ENCODE data around the gene DDAH1.
"Not testable (repeated sequence)": the region's sequence is repeated elsewhere in the genome, so short reads cannot be mapped to it uniquely, and the experiment has no call there.

DDAH1 gene

DNA sequence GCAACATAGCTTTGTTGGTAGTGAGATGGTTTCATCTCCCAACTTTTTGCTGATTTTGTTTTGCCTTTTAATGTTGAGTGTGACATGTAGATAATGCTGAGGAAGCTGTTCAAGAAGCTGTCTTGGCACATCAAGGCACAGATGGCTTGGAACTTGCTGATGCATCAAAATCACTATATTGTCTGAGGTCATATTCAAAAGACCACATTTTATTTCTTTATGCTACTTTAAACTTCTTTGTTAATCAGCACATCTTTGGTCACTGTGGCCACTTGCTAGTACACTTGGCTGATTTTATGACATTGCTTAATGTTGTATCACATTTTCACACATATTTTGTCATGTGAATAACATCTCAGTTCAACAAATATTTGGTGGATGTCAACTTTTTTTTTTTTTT is 101.4 kb downstream of the DDAH1 start:
- in situ Hi-C loops (cut with HindIII; ENCODE audit: low sequenced_read_pairs): no loop called here

DNA sequence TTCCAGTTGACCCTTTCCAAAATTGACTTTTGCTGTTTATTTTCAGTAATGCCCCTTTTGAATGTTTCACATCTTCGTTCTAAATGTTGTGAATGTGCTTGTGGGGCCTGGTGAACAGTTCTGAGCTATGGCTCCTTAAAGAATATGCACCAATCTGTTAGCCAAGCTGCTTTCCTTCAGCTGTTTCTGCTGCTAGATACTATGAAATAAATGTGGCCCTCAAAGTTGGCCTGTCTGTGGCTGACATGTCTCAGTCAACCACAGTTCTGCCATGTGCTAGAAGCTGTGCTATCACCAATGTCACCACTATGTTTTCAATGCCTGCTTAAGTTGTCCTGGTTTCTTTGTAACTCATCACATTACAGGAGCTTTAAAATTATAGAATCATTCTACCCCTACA is 101.9 kb downstream of the DDAH1 start:
- in situ Hi-C loops (cut with HindIII; ENCODE audit: low sequenced_read_pairs): no loop called here

DNA sequence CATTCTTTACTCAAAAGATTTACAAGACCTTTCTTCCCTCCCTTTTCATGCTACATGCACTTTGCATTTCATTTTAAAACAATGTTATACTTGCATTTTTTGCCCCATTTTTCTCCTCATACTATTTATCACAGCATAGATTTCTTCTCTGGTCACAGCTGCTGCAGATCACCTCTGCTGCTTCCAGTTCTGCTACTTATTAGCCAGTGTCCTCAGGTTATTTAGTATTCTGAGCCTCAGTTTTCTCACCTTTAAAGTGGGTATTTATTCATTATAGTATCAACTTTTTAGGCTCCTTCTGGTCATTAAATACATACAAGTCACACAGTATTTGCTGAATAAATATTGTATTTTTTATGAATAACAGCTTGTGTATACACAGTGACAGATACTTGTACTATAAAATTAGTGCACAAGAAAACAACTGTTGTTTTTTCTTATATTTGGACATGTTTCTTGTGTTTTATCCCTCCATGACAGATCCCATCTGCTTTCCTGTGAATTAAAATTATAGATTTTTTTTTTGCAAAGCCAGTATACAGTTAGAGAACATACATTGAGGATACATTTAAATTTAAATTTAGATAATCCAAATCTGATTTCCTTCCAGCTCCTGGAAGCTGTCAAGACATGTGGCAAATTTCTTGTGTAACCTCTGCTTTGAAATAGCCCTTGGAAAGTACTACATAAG is 103.2 kb downstream of the DDAH1 start:
- in situ Hi-C loops (cut with HindIII; ENCODE audit: low sequenced_read_pairs): no loop called here

DNA sequence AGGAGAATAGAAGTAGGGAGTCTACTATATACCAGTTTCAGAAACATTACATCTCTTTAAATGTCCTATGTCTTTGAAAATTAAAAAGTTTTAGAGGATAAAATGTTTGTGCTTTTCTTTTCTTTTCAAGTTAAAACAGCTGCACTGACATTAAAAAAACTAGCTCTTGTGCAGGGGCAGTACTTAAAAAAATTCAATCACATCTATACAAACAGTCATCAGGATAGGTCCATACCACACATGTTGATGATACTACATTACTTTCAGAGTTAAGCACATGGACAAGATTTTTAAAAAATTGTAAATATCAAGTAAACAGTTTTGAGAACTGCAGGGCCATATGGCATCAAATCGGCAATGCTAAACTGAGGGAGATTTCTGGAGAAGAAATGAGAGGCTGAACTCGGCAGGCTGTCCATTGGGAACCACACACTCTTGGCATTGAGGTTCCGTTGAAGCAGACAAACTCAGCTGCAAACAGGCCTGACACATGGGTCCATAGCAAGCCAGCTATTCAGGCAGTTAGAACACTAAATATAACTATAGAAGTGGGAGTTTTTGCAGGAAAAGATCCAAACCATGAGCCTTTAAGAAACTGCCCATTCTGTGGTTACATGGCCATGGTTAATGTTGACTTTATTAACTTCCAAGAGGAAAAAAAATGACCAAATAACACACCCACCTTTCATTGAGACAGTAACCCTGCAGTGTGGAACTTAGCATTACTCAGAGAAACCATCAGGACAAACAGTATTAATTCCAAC is 104.0 kb downstream of the DDAH1 start:
- in situ Hi-C loops (cut with HindIII; ENCODE audit: low sequenced_read_pairs): no loop called here

DNA sequence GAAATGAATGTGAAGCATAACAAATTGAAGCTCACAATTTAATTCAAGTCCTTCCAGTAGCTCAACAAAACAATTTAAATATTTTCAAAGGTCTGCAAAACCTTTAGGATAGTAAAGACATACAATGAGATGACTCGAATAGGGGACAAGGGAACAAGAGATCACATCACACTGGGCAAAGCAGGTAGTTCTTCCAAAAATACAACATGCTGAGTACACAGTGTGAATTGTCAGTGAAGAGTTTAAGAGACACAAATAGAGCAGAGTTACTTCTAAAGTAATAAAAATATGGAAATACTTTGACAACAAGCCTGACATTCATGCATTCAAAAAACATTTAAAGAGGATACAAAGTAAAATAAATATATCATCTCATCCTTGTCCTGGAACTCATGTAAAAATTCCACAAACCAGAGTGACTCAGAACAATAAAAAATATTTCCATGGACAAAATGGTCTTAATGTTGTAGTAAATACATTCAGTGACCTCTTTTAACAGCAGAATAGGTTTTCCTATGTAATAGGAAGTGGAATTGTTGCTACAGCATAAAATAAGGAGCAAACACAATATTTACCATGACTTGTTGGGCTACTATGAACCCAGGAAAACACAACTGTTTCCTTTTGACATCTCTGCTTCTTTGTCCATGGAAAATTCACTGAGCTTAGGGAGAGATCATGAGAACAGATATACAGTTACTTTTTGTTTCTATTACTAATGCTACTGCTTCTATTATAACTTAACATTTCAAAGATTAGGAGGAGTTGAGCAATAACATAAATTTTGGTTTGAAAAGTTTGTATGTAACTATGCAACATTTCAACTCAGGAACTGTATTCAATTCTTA is 104.9 kb downstream of the DDAH1 start:
- in situ Hi-C loops (cut with HindIII; ENCODE audit: low sequenced_read_pairs): no loop called here

DNA sequence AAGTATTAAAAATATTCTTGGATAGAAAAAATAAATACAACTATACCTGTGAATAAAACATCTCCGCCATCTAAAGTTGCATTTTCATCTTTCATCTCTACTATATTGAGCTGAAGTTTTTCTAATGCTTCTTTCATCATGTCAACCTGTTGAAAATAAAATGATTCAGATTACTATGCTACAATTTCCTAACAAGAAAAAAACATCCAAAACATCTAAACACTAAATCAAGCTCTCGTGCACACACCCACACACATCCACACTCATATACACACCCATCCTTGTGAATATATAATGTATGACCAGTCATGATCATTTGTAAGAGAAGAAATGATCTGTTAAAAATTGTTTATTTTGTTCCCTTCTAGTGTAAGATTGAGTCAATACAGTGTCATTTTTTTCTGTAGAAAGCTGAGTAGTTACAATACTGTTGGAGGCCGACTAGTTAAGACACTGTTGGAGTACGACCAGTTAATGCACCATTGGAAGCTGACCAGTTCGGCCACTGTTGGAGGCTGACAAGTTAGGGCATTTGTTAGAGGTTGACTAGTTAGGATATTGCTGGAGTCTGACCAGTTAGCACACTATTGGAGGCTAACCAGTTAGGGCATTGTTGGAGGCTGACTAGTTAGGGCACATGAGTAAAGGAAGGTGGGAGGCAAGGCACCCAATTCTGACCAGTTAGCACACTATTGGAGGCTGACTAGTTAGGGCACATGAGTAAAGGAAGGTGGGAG is 106.1 kb downstream of the DDAH1 start:
- in situ Hi-C loops (cut with HindIII; ENCODE audit: low sequenced_read_pairs): no loop called here

DNA sequence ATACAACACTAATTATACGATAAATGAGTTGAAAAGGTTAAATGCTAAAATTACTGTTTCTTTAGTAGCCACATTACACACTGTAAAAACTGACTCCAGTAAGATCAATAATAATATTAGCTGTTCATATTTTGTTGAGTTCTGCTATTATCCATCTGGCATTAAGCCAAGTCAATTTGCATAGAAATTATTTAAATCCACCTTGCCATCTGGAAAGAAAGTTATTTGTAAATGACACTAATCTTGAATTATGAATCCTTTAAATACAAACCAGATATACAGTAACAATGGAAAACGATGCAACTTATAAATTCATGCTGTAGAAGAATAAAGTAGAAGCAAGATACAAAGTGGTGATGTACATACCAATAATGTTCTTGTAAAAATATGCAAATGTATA is 107.1 kb downstream of the DDAH1 start:
- in situ Hi-C loops (cut with HindIII; ENCODE audit: low sequenced_read_pairs): no loop called here

DNA sequence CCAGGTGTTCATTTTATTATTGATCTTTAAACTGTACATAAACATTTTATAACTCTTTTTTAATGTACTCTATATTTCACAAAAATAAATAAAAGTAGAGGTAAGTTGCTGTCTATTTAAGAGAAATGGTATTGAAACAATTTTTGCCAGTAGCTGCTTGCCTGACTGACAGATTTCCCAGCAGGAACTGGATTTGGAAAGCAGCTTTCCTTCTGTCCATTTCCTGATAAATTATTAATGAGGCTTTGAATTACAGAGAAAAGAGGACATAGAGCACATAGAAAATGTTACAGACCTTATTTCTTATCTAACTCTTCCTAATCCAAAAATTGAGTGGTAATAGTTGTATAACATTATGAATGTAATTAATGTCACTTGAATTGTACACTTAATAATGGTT is 108.8 kb downstream of the DDAH1 start:
- in situ Hi-C loops (cut with HindIII; ENCODE audit: low sequenced_read_pairs): no loop called here

DNA sequence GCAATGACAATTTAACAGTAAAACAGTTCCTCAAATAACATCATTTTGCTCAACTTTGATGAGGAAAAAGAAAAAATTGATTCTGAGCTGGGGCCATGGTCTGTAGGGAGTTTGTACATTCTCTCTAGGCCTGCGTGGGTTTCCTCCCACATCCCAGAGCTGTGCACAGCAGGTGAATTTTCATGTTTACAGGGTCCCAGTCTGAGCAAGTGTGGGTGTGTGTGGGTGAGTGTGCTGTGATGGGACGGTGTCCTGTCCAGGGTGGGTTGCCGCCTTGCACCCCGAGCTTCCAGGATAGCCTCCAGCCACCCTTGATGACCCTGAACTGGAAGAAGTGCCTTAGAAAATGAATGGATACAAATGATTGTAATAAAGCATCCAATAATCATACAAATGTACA is 112.9 kb downstream of the DDAH1 start:
- in situ Hi-C loops (cut with HindIII; ENCODE audit: low sequenced_read_pairs): no loop called here

DNA sequence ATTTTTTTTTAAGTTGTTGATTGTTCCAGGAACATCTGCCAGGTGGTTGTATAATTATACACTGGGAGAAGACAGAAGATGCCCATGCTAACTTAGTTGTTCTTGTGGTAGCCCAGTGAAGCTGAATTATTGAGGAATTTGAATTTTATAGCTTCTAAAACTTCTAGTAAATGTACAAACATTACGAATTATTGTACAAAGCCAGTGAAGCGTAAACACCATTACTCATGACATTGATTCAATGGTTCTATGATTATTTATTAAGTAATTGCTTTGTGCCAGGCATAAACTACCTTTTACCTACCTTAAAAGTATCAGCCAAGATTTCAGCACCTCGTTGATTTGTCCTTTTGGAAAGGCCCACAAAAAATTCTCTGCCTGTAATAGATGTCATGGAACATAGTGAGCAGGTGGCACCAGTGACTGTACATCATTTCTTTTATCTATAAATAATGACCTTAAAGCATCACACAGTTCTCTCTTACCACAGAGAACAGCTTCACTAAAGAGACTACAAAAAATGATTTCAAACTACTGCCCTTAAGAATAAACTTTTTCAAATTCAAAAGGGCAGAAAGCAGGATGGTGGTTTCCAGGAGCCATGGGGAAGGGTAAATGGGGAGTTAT is 113.6 kb downstream of the DDAH1 start:
- in situ Hi-C loops (cut with HindIII; ENCODE audit: low sequenced_read_pairs): no loop called here

DNA sequence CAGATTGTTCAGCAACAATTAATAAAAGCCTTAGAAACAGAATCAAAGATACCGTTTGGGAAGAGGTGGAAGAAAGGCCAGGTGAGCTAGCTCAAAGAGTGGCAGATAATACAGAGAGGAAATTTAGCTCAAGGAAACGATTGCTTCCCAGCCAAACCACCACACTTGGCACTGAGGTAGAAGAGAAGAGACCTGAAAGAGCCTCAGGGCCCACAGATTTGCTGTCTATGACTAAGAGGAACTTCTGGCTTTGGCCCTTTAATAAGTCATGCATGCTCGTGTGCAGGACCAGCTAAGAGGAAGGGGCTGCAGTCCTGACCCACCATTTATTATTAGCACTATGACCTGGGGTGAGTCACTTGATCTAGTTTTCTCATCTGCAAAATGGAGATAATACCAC is 115.7 kb downstream of the DDAH1 start:
- in situ Hi-C loops (cut with HindIII; ENCODE audit: low sequenced_read_pairs): no loop called here

DNA sequence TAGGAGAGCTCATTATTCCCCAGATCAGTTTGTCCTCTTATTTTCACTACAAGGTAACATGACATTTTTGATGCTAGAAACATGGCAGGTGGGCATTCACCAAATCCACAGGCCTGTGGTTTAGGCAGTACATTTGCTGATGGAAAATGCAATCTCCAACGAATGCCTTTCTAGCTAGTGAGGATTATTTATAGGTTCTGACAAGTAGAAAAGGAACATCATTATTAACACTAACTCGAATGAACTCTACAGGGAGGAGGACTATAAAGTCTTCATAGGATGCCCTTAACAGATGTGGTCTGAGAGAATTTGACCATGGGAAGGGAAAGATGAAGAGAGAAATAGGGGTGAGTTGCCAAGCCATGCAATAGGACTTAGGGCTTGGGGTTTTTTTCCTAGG is 117.1 kb downstream of the DDAH1 start:
- in situ Hi-C loops (cut with HindIII; ENCODE audit: low sequenced_read_pairs): no loop called here

DNA sequence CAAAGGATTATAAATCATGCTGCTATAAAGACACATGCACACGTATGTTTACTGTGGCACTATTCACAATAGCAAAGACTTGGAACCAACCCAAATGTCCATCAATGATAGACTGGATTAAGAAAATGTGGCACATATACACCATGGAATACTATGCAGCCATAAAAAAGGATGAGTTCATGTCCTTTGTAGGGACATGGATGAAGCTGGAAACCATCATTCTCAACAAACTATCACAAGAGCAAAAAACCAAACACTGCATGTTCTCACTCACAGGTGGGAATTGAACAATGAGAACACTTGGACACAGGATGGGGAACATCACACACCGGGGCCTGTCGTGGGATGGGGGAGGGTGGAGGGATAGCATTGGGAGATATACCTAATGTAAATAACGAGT is 117.7 kb downstream of the DDAH1 start:
- in situ Hi-C loops (cut with HindIII; ENCODE audit: low sequenced_read_pairs): not testable (repeated sequence)

DNA sequence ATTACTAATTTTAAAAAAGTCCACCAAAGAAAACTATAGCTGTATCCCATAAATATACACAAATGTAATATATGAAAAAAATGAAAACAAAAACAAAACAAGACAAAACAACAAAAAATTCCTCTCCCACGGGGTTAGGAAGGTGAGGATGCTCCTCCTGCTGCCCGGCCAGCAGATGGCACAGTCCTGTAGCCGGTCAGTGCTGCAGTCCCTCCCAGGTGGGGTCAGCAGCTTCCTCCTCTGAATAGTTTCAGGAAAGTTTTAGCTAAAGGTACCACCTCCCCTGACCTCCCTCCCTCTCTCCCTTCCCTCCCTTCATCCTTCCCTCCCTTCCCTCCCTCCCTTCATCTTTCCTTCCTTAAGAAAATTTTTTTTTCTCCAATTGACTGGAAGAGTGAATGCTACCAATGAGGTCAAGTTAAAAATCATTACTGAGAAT is 120.7 kb downstream of the DDAH1 start:
- in situ Hi-C loops (cut with HindIII; ENCODE audit: low sequenced_read_pairs): no loop called here

DNA sequence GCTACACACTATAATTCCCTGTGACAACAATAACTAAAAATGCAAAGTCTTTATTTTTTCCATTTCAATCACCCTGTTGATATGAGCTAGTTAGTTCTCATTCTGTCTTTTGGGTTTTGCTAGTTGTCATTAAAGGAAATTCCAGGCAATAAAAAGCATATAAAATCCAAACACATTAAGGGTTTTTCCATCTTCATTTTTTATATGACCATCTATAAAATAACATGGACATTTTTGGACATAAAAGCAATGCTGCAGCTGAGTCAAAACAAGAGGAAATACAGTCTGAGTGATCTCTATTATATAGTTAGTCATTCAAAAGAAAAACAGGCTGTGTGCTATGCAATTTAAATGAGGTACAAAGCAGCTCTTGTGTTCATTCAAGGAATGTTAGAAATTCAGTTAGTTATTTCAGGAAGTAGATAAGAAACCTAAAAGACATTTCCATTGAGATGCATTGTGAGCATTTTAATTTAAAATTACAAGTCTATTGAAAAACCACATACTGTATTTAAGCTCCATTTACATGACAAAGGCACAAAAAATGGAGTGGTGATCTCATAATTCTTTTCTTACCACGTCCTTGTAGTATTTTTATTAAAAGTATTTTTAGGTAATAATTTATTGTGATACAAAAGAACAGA is 121.2 kb downstream of the DDAH1 start:
- in situ Hi-C loops (cut with HindIII; ENCODE audit: low sequenced_read_pairs): no loop called here

DNA sequence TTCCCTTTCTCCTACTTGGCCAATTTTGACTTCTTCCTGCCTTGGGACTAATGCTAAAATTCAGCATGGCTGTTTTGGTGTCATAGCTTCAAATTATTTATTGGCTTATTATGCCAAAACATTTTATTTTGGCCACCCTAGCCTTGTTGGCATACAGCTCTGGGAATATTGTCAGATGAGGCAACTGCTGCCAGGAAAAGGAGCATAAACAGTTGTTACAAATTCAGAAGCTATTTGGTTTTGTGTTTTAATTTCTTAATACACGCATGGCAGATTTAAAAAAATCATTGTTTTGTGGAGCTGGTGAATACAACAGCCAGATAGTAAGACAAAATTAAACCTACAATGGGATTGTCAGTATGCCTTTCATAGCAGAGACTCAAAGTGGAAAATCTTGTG is 121.7 kb downstream of the DDAH1 start:
- in situ Hi-C loops (cut with HindIII; ENCODE audit: low sequenced_read_pairs): no loop called here

DNA sequence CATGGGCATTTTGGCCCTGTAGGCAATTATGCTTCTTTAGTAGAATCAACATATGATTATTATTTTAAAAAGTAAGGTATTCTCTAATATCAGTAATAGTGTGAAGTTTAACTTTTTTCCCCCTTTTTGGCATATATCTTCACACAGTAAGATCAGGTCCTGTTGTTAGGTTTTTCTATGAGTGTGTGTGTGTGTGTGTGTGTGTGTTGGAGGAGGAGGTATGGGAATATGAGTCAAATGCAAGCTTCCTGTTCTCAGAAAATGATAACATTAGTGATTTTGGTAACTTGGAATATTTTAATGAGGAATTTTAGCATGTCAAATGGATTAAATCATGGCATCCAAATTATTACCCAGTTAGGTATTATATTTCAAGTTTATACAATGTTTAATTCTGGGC is 122.8 kb downstream of the DDAH1 start:
- in situ Hi-C loops (cut with HindIII; ENCODE audit: low sequenced_read_pairs): no loop called here

DNA sequence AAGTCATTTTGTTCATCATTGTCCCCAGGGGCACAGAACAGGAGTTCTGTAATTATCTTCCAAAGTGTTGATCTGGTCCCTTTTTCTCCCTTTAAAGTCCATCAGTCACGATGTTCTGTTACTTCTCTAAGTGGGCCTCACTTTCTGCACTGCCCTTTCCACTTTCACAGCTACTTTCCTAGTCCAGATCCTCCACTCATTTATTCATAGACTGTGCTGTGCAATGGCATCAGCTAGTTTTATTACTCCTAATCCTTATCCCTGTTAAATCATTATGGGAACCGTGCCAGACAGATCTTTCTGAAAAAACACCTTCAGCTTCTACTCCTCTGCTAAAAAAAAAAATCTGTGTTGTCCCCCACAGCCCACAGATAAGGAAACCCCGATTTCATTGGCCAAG is 124.5 kb downstream of the DDAH1 start:
- in situ Hi-C loops (cut with HindIII; ENCODE audit: low sequenced_read_pairs): no loop called here

DNA sequence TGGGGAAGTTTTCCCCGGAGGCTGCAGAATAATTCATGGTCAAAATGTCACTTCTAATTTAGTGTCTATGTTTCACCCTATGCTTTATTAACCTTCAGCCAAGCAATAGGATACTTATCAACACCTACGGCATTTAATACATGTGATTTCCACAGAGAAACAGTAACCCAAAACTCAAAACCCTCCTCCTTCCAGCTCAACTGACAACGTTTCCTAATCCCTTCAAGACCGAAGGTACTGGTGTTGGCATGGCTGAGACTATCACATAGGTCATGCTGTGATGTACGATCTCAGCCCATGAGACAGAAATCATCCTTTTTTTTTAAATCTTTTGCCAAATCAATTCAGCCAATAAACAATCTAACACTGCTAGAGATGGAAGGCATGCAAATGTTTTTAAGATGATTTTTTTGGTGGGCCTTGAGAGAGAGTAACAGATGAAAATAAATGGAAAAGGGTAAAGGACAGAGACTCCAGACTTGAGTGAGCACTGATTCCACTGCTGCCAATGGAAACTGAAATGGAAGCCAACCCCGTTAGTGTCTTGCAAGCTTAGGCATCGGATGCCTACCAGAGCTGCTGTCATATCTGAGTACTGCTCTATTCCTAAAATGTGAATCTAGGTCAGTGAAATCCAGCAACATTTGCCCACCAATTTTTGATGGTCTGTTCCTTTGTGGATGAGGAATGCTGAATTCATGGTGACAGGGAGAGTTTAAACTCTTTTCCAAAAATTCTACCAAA is 125.1 kb downstream of the DDAH1 start:
- in situ Hi-C loops (cut with HindIII; ENCODE audit: low sequenced_read_pairs): no loop called here
